GM18526 (cell line): ENCODE data around the gene CNTNAP2.

ENCODE experiments used
- POLR2A ChIP-seq: IDR thresholded peaks from 3 replicates; pipeline ENCODE4 v1.6.1; 2011; ENCODE audit not compliant: insufficient read length; ENCODE audit errors: extremely low read depth

CNTNAP2 gene

DNA sequence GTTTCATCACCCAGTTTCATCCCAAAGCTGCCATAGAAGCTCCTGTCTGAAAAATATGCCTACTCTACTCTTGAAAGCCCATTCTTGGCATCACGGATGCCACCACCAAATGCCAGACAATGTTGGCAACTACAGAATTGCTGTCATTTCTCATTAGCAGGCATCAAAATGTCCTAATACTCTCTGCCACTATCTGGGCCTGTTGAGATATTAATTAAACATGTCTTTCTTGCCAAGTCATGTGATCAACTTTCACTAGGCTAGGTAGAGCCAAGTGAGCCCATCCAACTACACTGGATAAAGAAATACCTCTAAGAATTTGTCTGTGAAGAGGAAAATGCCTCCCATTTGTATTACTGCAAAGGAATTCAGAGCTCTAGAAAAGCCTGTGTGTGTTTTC, 1380.6 kb downstream of the CNTNAP2 start:
- no peak for TF ChIP-seq POLR2A

DNA sequence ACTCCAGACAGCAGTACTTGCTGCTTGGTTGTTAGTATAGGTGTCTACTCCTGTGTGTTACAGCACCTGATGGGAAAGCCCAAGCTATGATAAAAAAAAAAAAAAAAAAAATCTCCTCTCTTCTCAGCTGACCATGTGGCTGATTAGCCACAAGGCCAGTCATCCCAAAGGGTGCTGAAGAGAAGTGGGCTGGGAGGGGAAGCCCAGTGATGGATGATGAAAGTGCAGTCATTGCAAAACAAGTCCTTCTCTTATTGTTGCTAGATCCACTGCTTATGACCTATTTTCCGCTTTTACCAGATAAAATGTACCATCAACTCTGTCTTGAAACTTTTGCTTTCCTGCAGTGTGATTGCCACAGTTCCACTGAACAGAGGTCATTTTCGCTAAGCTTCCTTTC, 1381.5 kb downstream of the CNTNAP2 start:
- no peak for TF ChIP-seq POLR2A

DNA sequence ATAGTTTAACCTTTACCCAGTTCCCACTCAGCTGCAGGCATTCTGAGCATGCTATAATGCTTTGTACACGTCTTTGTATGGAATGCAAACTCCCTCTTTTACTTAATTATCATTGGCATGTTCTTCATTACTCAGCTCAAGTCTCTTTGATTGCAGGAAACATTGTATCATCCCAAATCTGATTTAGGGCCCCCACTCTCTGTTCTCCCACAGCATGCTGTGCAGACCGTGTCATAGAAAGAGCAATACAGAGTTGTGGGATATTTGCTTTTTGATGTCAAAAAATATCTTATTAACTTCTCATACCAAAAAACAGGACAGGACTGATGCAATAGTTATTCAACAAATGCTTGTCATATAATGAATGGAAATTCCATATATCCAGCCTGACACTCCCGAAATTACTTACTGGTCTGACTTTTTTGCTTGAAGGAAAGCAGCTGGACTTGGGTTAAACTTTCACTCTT, 1392.5 kb downstream of the CNTNAP2 start:
- TF ChIP-seq POLR2A, result no peak

DNA sequence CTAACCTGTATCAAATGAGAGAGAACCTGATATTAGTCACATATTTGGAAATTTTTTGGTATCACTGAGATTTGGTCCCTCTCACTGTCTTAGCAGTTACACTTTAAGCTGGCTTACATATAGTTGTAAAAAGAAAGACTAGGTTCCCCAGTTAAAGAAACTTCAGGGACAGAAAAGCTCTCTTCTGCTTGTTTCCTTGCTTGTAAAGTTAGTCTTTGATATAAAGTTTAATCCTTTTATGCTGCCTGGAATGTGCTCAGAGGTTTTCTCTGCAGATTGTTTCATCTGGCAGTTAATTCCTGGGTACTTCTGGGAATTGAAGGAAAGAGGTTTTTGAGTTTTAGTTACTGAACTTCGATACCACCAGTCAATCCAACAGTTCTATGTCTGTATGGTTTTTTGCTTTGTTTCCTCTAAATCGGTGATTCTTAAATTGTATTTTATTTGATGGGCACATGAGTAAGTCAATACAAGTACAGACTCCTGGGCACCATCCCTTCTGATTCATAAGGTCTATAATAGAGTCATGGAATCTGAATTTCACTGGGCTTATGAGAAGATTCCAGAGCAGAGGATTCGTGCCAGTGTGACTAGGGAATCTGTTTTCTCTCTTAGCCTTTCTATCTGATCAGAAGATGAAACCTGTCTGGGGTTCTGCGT, 1393.1 kb downstream of the CNTNAP2 start:
- TF ChIP-seq POLR2A, result no peak

DNA sequence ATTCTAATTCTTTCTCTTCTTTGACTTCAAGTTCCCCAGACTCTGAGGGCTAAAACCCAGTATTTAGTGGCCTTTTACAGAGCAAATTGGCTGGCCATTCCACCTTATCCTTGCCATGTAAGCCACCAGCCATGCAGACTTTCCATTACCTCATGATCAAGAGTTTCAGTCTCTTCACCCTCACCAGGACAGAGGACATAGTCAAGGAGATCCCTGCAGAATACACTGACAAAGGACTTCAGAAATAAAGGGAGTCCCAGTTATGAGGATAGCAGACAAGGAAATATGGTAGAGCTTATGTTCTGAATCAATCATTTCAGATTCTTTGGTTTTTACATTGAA, 1393.6 kb downstream of the CNTNAP2 start:
- TF ChIP-seq POLR2A, result no peak

DNA sequence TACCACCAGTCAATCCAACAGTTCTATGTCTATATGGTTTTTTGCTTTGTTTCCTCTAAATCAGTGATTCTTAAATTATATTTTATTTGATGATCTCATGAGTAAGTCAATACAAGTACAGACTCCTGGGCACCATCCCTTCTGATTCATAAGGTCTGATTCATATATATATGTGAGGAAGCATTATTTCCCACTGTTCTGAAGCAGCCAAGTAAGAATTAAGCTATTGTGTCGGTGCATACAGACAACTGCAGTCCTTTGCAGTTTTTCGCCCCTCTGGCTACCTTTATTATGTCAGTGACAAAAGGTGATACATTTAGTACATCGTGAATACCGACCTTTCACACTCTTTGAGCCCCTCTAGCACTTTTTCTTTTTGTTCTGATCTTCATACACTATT, 1394.3 kb downstream of the CNTNAP2 start:
- TF ChIP-seq POLR2A, result no peak

DNA sequence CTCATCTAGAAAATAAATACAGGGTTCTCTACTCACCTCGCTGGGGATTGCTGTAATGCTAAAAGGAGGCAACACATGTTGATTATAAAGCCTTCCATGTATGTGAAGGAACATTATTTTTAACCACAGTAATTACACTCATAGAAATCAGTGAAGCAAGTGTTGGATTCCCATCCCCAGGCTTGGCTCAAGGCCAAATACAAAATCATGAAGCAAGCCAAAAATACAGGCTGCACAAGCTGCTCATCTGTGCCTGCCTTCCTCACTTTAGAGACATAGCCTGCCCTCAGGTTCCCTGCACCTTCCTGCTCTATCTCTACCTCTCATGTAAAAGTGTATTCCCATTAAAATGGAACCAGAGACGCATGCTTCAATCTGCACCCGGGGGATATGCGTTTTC, 1396.8 kb downstream of the CNTNAP2 start:
- TF ChIP-seq POLR2A, result no peak

DNA sequence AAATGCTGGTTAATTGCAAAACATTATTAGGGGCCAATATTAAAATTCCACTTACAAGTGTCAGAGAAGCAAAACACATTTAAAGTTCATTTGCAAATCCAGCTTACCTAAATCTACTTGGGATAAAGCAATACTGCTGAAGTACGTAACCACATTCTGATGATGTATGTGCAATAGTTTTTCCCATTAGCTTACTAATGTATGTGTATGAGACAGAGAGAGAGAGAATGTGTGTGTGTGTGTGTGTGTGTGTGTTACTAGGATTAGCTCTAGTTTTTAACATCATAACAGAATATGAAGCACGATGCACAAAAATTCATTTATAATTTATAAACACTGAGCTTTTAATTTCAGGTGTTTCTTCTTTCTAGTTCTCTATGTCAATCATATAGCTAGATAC, 1399.8 kb downstream of the CNTNAP2 start:
- no peak for TF ChIP-seq POLR2A

DNA sequence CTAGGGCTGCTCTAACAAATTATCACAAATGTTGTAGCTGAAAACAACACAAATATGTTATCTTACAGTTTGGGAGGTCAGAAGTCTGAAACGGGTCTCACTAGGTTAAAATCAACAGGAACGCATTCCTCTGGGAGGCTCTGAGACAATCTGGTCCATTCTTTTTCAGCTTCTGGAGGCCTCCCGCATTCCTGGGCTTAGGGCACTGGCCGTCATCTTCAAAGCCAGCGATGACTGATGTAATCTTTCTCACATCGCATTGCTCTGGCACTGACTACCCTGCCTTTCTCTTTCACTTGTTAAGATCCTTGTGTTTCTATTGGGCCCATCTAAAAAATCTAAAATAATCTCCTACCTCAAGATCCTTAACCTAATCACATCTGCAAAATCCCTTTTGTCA, 1402.5 kb downstream of the CNTNAP2 start:
- no peak for TF ChIP-seq POLR2A

DNA sequence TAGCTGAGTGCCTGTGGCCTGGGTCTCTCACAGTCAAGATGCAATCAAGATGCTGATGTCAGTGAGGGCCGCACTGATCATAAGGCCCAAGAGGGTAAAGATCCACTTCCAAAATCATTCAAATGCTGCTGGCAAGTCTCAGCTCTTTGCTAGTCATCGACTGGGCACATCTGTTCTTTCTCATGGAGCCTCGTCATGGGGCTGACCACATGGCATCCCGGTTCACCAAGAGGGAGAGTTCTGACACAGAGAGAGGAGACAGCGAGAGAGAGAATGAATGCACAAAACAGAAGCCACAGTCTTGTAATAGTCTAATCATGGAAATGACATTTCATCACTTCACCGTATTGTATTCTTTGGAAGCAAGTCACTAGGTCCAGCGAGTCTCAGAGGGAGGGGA, 1406.5 kb downstream of the CNTNAP2 start:
- TF ChIP-seq POLR2A, result no peak

DNA sequence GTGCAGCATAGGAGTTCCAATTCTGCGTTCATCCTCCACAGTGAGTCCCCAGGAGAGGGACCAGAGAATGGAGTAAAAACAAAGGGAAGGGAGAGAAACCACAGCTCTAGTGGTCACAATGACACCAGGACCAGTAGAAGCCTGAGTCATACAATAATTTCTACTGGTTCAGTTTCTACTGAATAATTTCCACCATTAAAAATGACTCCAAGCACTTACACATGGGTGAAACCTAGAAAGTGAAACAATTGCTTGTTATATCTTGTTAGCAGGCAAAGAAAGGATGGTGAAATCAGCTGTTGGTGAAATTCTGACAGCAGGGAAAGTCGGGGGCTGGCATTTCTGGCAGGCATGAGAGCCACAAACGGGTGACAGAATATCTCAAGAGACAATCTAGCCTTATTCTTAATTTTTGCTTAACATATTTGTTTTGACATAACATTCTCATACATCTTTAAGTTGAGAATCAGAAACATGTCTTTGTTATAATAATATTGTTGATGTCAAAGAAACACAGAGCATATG, 1408.2 kb downstream of the CNTNAP2 start:
- TF ChIP-seq POLR2A, result no peak

DNA sequence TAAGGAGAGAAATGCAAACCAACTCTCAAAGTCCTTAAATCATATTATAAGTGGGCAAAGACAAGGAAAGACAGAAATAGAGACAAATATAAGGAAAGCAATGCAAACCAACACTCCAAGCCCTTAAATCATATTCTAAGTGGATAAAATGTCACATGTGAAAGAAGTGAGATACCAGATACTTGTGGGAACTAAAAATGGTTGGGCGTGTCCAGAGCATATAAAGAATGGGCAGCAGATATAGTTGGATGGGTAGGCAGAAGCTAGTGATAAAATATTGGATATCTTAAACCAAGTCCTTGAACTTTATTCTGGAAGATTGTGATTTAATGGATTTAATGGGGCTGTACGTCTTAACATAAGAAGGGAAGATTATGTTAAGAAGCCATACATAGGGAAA, 1408.7 kb downstream of the CNTNAP2 start:
- no peak for TF ChIP-seq POLR2A

DNA sequence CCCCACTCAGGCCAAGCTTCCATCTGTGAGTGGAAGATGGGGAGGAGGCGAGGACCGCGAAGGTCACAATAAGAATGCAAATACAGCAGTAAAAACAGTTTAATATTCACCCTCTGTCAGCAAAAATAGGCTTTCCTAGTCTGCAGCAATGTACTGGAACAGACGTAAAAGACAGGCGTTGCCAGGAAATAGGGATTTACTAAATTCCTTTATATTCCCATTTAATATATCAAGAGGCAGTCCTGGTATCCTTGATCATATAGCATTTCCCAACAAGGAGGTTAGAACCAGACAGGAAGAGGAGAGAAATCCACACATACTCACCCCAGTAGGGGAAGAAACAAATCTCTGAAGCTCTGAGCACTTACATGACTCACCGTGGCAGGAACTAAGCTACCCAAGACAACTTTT, 1419.1 kb downstream of the CNTNAP2 start:
- TF ChIP-seq POLR2A, result no peak

DNA sequence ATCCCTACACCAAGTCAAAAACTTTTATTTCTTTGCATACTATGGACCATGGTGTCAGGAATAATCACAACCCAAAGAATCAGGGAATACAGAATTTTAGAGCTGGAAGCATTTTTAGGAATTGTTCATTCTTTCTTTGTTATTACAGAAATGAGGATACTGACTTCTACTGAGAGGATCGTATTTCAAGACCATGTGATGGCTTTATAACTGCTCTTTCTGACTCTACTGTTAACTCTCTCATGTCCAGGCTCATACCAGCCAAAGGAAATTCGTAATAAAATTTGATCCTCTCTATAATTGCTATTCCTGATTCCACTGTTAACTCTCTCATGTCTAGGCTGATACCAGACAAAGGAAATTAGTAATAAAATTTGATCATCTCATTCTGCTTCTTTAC, 1423.1 kb downstream of the CNTNAP2 start:
- no peak for TF ChIP-seq POLR2A

DNA sequence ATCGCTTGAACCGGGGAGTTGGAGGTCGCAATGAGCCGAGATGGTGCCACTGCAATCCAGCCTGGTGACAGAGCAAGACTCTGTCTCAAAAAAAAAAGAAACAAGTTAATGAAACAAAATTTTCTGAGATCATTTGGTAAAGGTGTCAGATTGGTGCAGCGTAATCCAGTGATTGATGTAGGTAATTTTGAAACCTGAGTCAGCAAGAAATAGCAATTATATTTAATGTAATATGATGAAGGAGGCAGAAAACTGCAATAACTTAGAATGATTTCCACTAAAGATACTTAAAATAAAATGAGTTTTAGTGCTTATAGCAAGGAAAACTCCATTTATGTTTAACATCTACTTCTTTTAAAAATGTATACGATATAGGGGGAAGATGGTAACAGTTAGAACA, 1424.1 kb downstream of the CNTNAP2 start:
- TF ChIP-seq POLR2A, result no peak

DNA sequence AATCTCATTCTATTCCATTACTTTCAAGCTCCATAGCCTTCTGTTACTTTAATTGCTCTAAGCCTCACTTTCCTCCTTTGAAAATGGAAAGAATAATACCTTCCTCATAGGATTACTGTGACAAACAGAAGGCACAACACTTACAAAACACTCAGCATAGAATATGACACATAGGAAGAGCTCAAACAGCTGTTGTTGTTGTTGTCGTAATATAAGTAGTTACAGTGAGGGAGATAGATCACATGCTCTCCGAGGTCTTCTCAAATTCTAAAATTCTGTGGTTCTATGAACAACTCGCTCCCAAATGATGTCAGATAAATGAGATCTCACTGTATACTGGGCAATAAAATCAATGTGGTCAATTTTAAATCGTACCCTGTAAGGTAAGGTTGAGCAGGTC, 1424.7 kb downstream of the CNTNAP2 start:
- TF ChIP-seq POLR2A, result no peak

DNA sequence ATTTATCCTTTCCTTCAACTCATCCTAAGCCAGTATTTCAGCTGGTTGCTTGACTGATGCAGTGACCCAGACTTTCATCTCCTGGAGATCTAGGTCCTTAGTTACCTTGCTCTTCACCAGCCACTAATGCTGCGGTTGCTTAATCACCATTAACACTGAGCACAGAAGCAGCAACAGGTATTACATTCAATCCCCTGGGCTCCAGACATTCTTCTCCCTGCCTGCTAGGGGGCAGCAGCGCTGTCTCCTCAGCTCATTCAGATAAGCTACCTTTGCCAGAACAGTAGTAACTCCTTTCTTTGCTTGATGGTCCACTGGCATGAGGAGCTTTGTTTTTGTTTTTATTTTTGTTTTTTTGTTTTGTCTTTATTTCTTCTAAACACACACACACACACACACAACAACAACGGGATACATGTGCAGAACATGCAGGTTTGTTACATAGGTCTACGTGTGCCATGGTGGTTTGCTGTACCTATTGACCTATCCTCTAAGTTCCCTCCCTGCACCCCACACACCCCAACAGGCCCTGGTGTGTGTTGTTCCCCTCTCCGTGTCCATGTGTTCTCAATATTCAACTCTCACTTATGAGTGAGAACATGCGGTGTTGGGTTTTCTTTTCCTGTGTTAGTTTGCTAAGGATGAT, 1430.8 kb downstream of the CNTNAP2 start:
- TF ChIP-seq POLR2A, result no peak
